GM12878 (cell line): Measurements from ENCODE around the gene CAPN10. TPM values are rescaled to one million over a fixed set of nuclear protein-coding genes. Genes with fewer than 3 reads are reported as not detected.

Source experiments
- ATAC-seq: fragments of 200-7000 bp; cut with Tn5 transposase; 3 replicates; pipeline ENCODE4 v1.9.1; 2020; ENCODE audit warnings: mild to moderate bottlenecking, moderate library complexity
- BruUV-seq: library from RNA; stranded (reverse); fragments of 400-500 nt; replicated peaks from 2 replicates; lab custom pipeline; 2021; lab: Mats Ljungman, UMichigan
- CTCF ChIA-PET: fragments of 300-600 bp; sonication (Branson Sonifier 250); formaldehyde crosslinking; extraction: SDS; loops from one replicate; lab custom pipeline; 2021; ENCODE audit warnings: inconsistent platforms; lab: Yijun Ruan, JAX
- POLR2A ChIA-PET: fragments of 350-600 bp; formaldehyde crosslinking; extraction: SDS; loops from one replicate; lab custom pipeline; 2021; ENCODE audit warnings: inconsistent platforms; lab: Charles Lee
- RAD21 ChIA-PET: fragments of 300-600 bp; sonication (Branson Sonifier 250); formaldehyde crosslinking; loops from one replicate; lab custom pipeline; 2023; ENCODE audit warnings: antibody characterized with exemption; ENCODE audit not compliant: unreplicated experiment; lab: Charles Lee
- SMC1A ChIA-PET: fragments of 300-600 bp; sonication (Branson Sonifier 250); formaldehyde crosslinking; loops from one replicate; lab custom pipeline; 2023; ENCODE audit not compliant: unreplicated experiment, uncharacterized antibody; lab: Charles Lee
- DNase-seq: peaks from one replicate; pipeline ENCODE4 v3.0.0-alpha.2; 2011; ENCODE audit warnings: low read depth, low spot score
- FAIRE-seq: peaks from 3 replicates; lab custom pipeline; 2011; peaks lifted over from hg19 to GRCh38; lab: Jason Lieb, UNC
- H2AFZ ChIP-seq: 2 replicates; pipeline ENCODE4 v1.6.0; 2011; ENCODE audit warnings: low read depth, low read length, control low read depth; ENCODE audit not compliant: control insufficient read depth
- H3K27ac ChIP-seq: 2 replicates; pipeline ENCODE4 v1.5.1; 2011; ENCODE audit warnings: control low read depth; ENCODE audit not compliant: control insufficient read depth, insufficient read depth
- H3K27me3 ChIP-seq, 2 experiments: replicated peaks in 1 of 2; 2 replicates each; pipeline versions ENCODE4 v1.6.0 to v1.6.1; 2011; ENCODE audit warnings: low read length in 1 of 2; ENCODE audit not compliant: control insufficient read depth in 2 of 2, insufficient read depth in 2 of 2
- H3K36me3 ChIP-seq, 2 experiments: 2 replicates each; pipeline ENCODE4 v1.5.1; 2011; ENCODE audit warnings: low read length in 1 of 2; ENCODE audit not compliant: control insufficient read depth in 2 of 2, insufficient read depth in 2 of 2
- H3K4me1 ChIP-seq: 2 replicates; pipeline ENCODE4 v1.6.1; 2011; ENCODE audit warnings: mild to moderate bottlenecking, low read length, moderate library complexity, mixed read lengths; ENCODE audit not compliant: control insufficient read depth, insufficient read depth
- H3K4me2 ChIP-seq: 2 replicates; pipeline ENCODE4 v1.6.0; 2011; ENCODE audit warnings: control low read depth; ENCODE audit not compliant: control insufficient read depth, insufficient read depth
- H3K4me3 ChIP-seq: fragments of 200-600 bp; sonication (generic); 2 replicates; pipeline ENCODE4 v1.5.1; 2016
- H3K79me2 ChIP-seq: 2 replicates; pipeline ENCODE4 v1.6.0; 2011; ENCODE audit warnings: low read length; ENCODE audit not compliant: control insufficient read depth, insufficient read depth
- H3K9ac ChIP-seq: 2 replicates; pipeline ENCODE4 v1.8.0; 2011; ENCODE audit warnings: low read length, control low read depth, mixed read lengths; ENCODE audit not compliant: control insufficient read depth, insufficient read depth
- H3K9me3 ChIP-seq: replicated peaks from 3 replicates; pipeline ENCODE4 v1.5.1; 2011; ENCODE audit warnings: mild to moderate bottlenecking, low read length; ENCODE audit not compliant: control insufficient read depth, insufficient read depth
- H4K20me1 ChIP-seq: 2 replicates; pipeline ENCODE4 v1.6.0; 2011; ENCODE audit not compliant: control insufficient read depth, insufficient read depth
- BACH1 ChIP-seq: fragments of 450-650 bp; IDR thresholded peaks from 2 replicates; pipeline ENCODE4 v1.6.1; 2017; ENCODE audit warnings: mild to moderate bottlenecking, borderline replicate concordance
- E2F8 ChIP-seq: fragments of 450-650 bp; IDR thresholded peaks from 2 replicates; pipeline ENCODE4 v1.6.1; 2018; ENCODE audit warnings: mild to moderate bottlenecking, low read depth, moderate library complexity; ENCODE audit not compliant: partially characterized antibody
- PAX5 ChIP-seq: IDR thresholded peaks from 2 replicates; pipeline ENCODE4 v1.6.1; 2011; ENCODE audit warnings: low read depth, low read length, borderline replicate concordance
- POU2F2 ChIP-seq: IDR thresholded peaks from 3 replicates; pipeline ENCODE4 v1.6.1; 2011; ENCODE audit warnings: low read depth, mild to moderate bottlenecking, low read length, borderline replicate concordance
- SIX5 ChIP-seq: IDR thresholded peaks from 2 replicates; pipeline ENCODE4 v1.6.1; 2011; ENCODE audit warnings: mild to moderate bottlenecking, low read depth, low read length, moderate library complexity; ENCODE audit not compliant: severe bottlenecking
- SKIL ChIP-seq: fragments of 450-650 bp; IDR thresholded peaks from 2 replicates; pipeline ENCODE4 v1.6.1; 2017; ENCODE audit warnings: mild to moderate bottlenecking, low read depth, inconsistent platforms; ENCODE audit not compliant: poor library complexity, severe bottlenecking
- SUPT20H ChIP-seq: IDR thresholded peaks from 2 replicates; pipeline ENCODE4 v1.6.1; 2011; ENCODE audit warnings: low read depth, mild to moderate bottlenecking, low read length, moderate library complexity, borderline replicate concordance; ENCODE audit not compliant: control insufficient read depth
- TCF7 ChIP-seq: IDR thresholded peaks from 2 replicates; pipeline ENCODE4 v1.6.1; 2014; ENCODE audit warnings: antibody characterized with exemption, borderline replicate concordance
- USF1 ChIP-seq: IDR thresholded peaks from 2 replicates; pipeline ENCODE4 v1.6.1; 2011; ENCODE audit warnings: borderline replicate concordance, low read depth, mild to moderate bottlenecking, moderate library complexity, mixed read lengths, low read length; ENCODE audit not compliant: insufficient read depth; ENCODE audit errors: extremely low read length
- ZBTB40 ChIP-seq: fragments of 450-650 bp; IDR thresholded peaks from 2 replicates; pipeline ENCODE4 v1.6.1; 2016; ENCODE audit warnings: mild to moderate bottlenecking, moderate library complexity, borderline replicate concordance
- ZNF217 ChIP-seq: fragments of 450-650 bp; IDR thresholded peaks from 2 replicates; pipeline ENCODE4 v1.6.1; 2017; ENCODE audit warnings: antibody characterized with exemption, mild to moderate bottlenecking
- WGBS: methylation state at CpG from one replicate; pipeline ENCODE4 v1.1.6; 2016; ENCODE audit warnings: low lambda C conversion rate; ENCODE audit not compliant: insufficient replicate concordance, insufficient coverage; ENCODE audit errors: missing lambda C conversion rate; 5-methylcytosine and 5-hydroxymethylcytosine counted together
- in situ Hi-C: fragments of 300-500 bp; cut with MboI; formaldehyde crosslinking; loops from 9 replicates; pipeline ENCODE4 v1.14.3; 2018; ENCODE audit warnings: mixed read lengths
- intact Hi-C: fragments of 100-400 bp; cut with micrococcal nuclease; formaldehyde crosslinking; loops from one replicate; pipeline ENCODE4 v1.14.2; 2022; ENCODE audit not compliant: unreplicated experiment
- polyA plus RNA-seq, 11 experiments: library from polyadenylated mRNA; depleted of rRNA in 4 of 11; unstranded in 6 of 11; stranded (reverse) in 5 of 11; fragments of >200 nt; fragmentation: Nextera tagmentation in 4 of 11; fragmentation: Illumina TruSeq in 1 of 11; extraction: Ambion mirVana in 4 of 11; extraction: Trizol in 1 of 11; gene quantifications; 1 replicate in 1 of 11; 2 replicates in 10 of 11; pipeline versions ENCODE4 v1.2.1 to v1.2.3, GENCODE V29; 2011 to 2016; ENCODE audit warnings: inconsistent platforms in 2 of 11, missing spikeins in 2 of 11, low read depth in 1 of 11
- total RNA-seq, 4 experiments: library from RNA; depleted of rRNA in 3 of 4; stranded (reverse); fragments of >200 nt in 3 of 4; fragmentation: Illumina TruSeq in 1 of 4; extraction: Trizol in 1 of 4; gene quantifications; 2 replicates each; pipeline versions ENCODE4 v1.2.1 to v1.2.3, GENCODE V29; 2013 to 2021

CAPN10 gene
- total and polyA plus RNA-seq, 10 of the 15 experiments (the other 5 are each of a cell fraction or from before 2014, with no cell fraction given), result 0.37 to 40.6 (median 17.5) TPM

GRCh38 chr2:240615396-240615795 is 28.9 kb downstream of the CAPN10 start (continued):
- TF ChIP-seq SUPT20H (no peak), SIX5 (no peak), ZBTB40 (no peak), USF1 (no peak)

GRCh38 chr2:240615820-240616547 is 29.4 kb downstream of the CAPN10 start:
- ChIA-PET SMC1A (interaction anchor here (1.1 kb wide), 1 partner anchor 33 kb away, joined by 3 read pairs; no protein-coding TSS in a partner anchor), POLR2A (no interaction called here), CTCF (no interaction called here), RAD21 (no interaction called here)
- in situ Hi-C loops (no loop called here), intact Hi-C loops (no loop called here)
- H3K27ac ChIP-seq, result no peak overlapping the region
- no peak overlapping the region for H2AFZ ChIP-seq
- no TSS peak for BruUV-seq
- no peak for DNase-seq
- no peak overlapping the region for H3K4me3 ChIP-seq
- no peaks in the 10 kb centered on the region for H3K27me3 ChIP-seq
- H3K79me2 ChIP-seq, result no peaks in the 10 kb centered on the region
- peaks cover 20% of the 10 kb centered on the region for H3K4me1 ChIP-seq
- no peaks in the 10 kb centered on the region for H4K20me1 ChIP-seq
- no peak for ATAC-seq
- H3K36me3 ChIP-seq, result no peaks in the 10 kb centered on the region
- no peak for FAIRE-seq
- H3K9ac ChIP-seq, result no peak overlapping the region
- H3K4me2 ChIP-seq, result no peak overlapping the region
- peaks cover 12% of the 10 kb centered on the region for H3K9me3 ChIP-seq
- 74% methylated on average over 20 of the region's 20 CpGs for WGBS
- no peak for TF ChIP-seq E2F8
- no peak for TF ChIP-seq BACH1
- no peak for TF ChIP-seq SKIL
- no peak for TF ChIP-seq ZNF217
- no peak for TF ChIP-seq POU2F2
- TF ChIP-seq SIX5, result no peak
- TF ChIP-seq PAX5, result no peak
- no peak for TF ChIP-seq TCF7
